Measurements from ENCODE around the gene STIP1.

Gene STIP1

GRCh38 chr11:64249038-64249437, 63.1 kb downstream of the STIP1 start:
- Histone ChIP-seq H3K27ac (ENCODE audit: low read depth, low read length) (no peak overlapping the region), H3K27me3 (ENCODE audit: control insufficient read depth, insufficient read depth, low read length) (no peaks in the 10 kb centered on the region), H3K9ac (ENCODE audit: low read length) (no peak overlapping the region), H3K4me3 (ENCODE audit: low read length) (no peak overlapping the region), H3K4me1 (ENCODE audit: control insufficient read depth, insufficient read depth, low read length) (peaks cover 9% of the 10 kb centered on the region), H3K36me3 (ENCODE audit: control insufficient read depth, insufficient read depth, low read length) (no peaks in the 10 kb centered on the region)

- H3K9ac ChIP-seq (ENCODE audit: low read length), result no peak overlapping the region
- H3K27ac ChIP-seq (ENCODE audit: low read depth, low read length), result no peak overlapping the region
- H3K27me3 ChIP-seq (ENCODE audit: control insufficient read depth, insufficient read depth, low read length), result no peaks in the 10 kb centered on the region
- H3K36me3 ChIP-seq (ENCODE audit: control insufficient read depth, insufficient read depth, low read length), result no peaks in the 10 kb centered on the region
- H3K4me1 ChIP-seq (ENCODE audit: control insufficient read depth, insufficient read depth, low read length), result peaks cover 9% of the 10 kb centered on the region
- H3K4me3 ChIP-seq (ENCODE audit: low read length), result no peak overlapping the region
Observed at GRCh38 chr11:64249563-64250414, 63.8 kb downstream of the STIP1 start.

GRCh38 chr11:64250415-64251015, 64.5 kb downstream of the STIP1 start:
- no peak overlapping the region for H3K27ac ChIP-seq (ENCODE audit: low read depth, low read length)

DNA sequence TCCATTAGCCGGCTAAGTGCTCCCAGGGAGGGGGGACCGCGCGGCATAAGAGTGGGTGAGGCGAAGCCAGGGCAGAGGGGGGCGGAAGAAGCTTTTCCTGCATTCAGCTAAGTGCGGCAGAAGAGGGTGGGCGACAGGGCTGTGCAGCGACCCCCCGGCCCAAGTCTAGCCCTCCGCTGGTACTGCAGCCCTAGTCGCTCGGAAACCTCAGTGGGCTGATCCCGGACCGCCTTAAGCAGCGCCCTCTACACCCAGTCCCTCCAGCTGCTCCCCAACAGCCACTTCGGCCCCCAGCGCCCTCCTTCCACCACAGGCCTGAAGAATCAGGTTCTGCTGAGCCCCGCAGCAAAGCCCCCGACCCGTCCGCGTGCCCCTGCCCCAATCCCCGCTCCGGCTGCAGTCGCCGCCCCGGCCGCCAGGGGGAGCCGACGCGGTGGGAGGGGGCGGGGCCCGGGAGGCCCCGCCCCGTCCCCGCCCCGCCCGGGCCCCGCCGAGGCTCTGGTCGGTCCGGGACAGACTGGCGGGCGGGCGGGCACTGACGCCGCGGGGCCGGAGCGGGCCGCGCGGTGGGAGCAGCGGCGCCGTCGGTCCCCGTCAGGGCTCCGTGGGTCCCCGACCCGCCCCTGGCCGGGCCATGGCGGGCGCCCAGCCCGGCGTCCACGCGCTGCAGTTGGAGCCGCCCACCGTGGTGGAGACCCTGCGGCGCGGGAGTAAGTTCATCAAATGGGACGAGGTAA, 65.2 kb downstream of the STIP1 start, which contains the start of gene PLCB3:
Gene PLCB3, plus strand, starts transcription at position 515 of the 737 bp plus-strand sequence. Its CDS starts 120 bp downstream, at position 635.
- Histone ChIP-seq H3K36me3 (ENCODE audit: control insufficient read depth, insufficient read depth, low read length) (peaks cover 2% of the 10 kb centered on the region), H3K4me1 (ENCODE audit: control insufficient read depth, insufficient read depth, low read length) (peaks cover 9% of the 10 kb centered on the region), H3K27ac (ENCODE audit: low read depth, low read length) (no peak within 1 kb of the TSS), H3K27me3 (ENCODE audit: control insufficient read depth, insufficient read depth, low read length) (no peaks in the 10 kb centered on the region), H3K9ac (ENCODE audit: low read length) (peak within 1 kb of the TSS; percentile 64), H3K4me3 (ENCODE audit: low read length) (peak within 1 kb of the TSS; percentile 80)

More at GRCh38 chr11:64250415-64251015, 64.5 kb downstream of the STIP1 start:
- peak overlapping the region; percentile 16 for H3K9ac ChIP-seq (ENCODE audit: low read length)
- H3K4me3 ChIP-seq (ENCODE audit: low read length), result peak overlapping the region; percentile 70
- H3K27me3 ChIP-seq (ENCODE audit: control insufficient read depth, insufficient read depth, low read length), result no peaks in the 10 kb centered on the region
- H3K36me3 ChIP-seq (ENCODE audit: control insufficient read depth, insufficient read depth, low read length), result no peaks in the 10 kb centered on the region
- peaks cover 9% of the 10 kb centered on the region for H3K4me1 ChIP-seq (ENCODE audit: control insufficient read depth, insufficient read depth, low read length)

GRCh38 chr11:64251753-64252002, 65.7 kb downstream of the STIP1 start:
- peaks cover 7% of the 10 kb centered on the region for H3K36me3 ChIP-seq (ENCODE audit: control insufficient read depth, insufficient read depth, low read length)
- no peak overlapping the region for H3K27ac ChIP-seq (ENCODE audit: low read depth, low read length)
- H3K4me1 ChIP-seq (ENCODE audit: control insufficient read depth, insufficient read depth, low read length), result peaks cover 9% of the 10 kb centered on the region
- H3K9ac ChIP-seq (ENCODE audit: low read length), result peak overlapping the region; percentile 64
- H3K4me3 ChIP-seq (ENCODE audit: low read length), result peak overlapping the region; percentile 80
- H3K27me3 ChIP-seq (ENCODE audit: control insufficient read depth, insufficient read depth, low read length), result no peaks in the 10 kb centered on the region

- peaks cover 7% of the 10 kb centered on the region for H3K4me1 ChIP-seq (ENCODE audit: control insufficient read depth, insufficient read depth, low read length)
- H3K9ac ChIP-seq (ENCODE audit: low read length), result peak overlapping the region; percentile 64
- no peaks in the 10 kb centered on the region for H3K27me3 ChIP-seq (ENCODE audit: control insufficient read depth, insufficient read depth, low read length)
- no peak overlapping the region for H3K27ac ChIP-seq (ENCODE audit: low read depth, low read length)
- H3K36me3 ChIP-seq (ENCODE audit: control insufficient read depth, insufficient read depth, low read length), result peaks cover 8% of the 10 kb centered on the region
- H3K4me3 ChIP-seq (ENCODE audit: low read length), result peak overlapping the region; percentile 80
Observed at GRCh38 chr11:64252003-64252872, 66.3 kb downstream of the STIP1 start.

GRCh38 chr11:64253043-64253442, 67.1 kb downstream of the STIP1 start:
- Histone ChIP-seq H3K4me1 (ENCODE audit: control insufficient read depth, insufficient read depth, low read length) (peaks cover 4% of the 10 kb centered on the region), H3K27me3 (ENCODE audit: control insufficient read depth, insufficient read depth, low read length) (no peaks in the 10 kb centered on the region), H3K36me3 (ENCODE audit: control insufficient read depth, insufficient read depth, low read length) (peaks cover 8% of the 10 kb centered on the region), H3K9ac (ENCODE audit: low read length) (no peak overlapping the region), H3K4me3 (ENCODE audit: low read length) (peak overlapping the region; percentile 28), H3K27ac (ENCODE audit: low read depth, low read length) (no peak overlapping the region)

DNA sequence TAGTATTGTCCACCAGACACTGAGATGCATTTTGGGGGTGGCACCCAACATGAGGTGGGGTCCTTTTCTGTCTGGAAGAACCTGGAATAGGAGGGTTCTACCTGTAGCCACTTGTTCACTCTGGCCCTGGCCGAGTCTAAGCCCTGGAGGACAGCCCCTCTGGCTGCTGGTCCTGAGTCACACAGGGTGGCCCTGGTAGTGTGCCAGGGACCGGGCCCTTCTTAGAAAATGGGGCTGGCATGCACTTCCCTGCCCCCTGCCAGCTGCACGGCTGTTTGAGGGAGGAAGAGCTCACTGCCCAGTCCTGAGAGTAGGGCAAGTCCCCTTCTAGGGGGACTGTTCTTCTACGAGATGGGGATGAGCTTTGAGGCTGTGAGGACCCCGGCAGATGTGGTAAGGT, 67.5 kb downstream of the STIP1 start:
- H3K9ac ChIP-seq (ENCODE audit: low read length), result no peak overlapping the region
- H3K4me1 ChIP-seq (ENCODE audit: control insufficient read depth, insufficient read depth, low read length), result peaks cover 4% of the 10 kb centered on the region
- H3K27ac ChIP-seq (ENCODE audit: low read depth, low read length), result no peak overlapping the region
- peaks cover 9% of the 10 kb centered on the region for H3K36me3 ChIP-seq (ENCODE audit: control insufficient read depth, insufficient read depth, low read length)
- H3K4me3 ChIP-seq (ENCODE audit: low read length), result peak overlapping the region; percentile 9
- H3K27me3 ChIP-seq (ENCODE audit: control insufficient read depth, insufficient read depth, low read length), result no peaks in the 10 kb centered on the region
